Neural cell (in vitro differentiated cells): ENCODE results near the gene ACAP3.

Experiments
- CTCF ChIP-seq: fragments of 450-650 bp; IDR thresholded peaks from 2 replicates; pipeline ENCODE4 v1.5.1; 2014; ENCODE audit warnings: antibody characterized with exemption, mild to moderate bottlenecking, moderate library complexity; ENCODE audit not compliant: poor library complexity, severe bottlenecking
- POLR2AphosphoS5 ChIP-seq: IDR thresholded peaks from 2 replicates; pipeline ENCODE4 v1.6.1; 2012
- REST ChIP-seq: IDR thresholded peaks from 2 replicates; pipeline ENCODE4 v1.6.1; 2012; ENCODE audit warnings: borderline replicate concordance
- TAF1 ChIP-seq: IDR thresholded peaks from 2 replicates; pipeline ENCODE4 v1.6.1; 2012; ENCODE audit warnings: low read depth

GRCh38 chr1:1332774-1333480 is 25.2 kb upstream of the ACAP3 start:
- TF ChIP-seq CTCF (no peak), REST (no peak), POLR2AphosphoS5 (no peak), TAF1 (no peak)
